Skeletal muscle cell (primary cell): ENCODE measurements around the gene CRIP3.
A peak's percentile ranks its signal among the peaks of the same experiment; 100 is the strongest.

ENCODE experiments used
- DNase-seq: peaks from one replicate; pipeline ENCODE4 v3.0.0-alpha.2; 2010; ENCODE audit warnings: low read depth
- H3K4me3 ChIP-seq: 2 replicates; pipeline ENCODE4 v1.5.1; 2011; ENCODE audit warnings: low read depth, mild to moderate bottlenecking, control low read depth, low read length, moderate library complexity

CRIP3 gene

GRCh38 chr6:43276577-43277305, 31.9 kb downstream of the CRIP3 start:
- no peak for DNase-seq
- no peak overlapping the region for H3K4me3 ChIP-seq

GRCh38 chr6:43275801-43276576, 32.6 kb downstream of the CRIP3 start:
- no peak for DNase-seq
- H3K4me3 ChIP-seq: no peak overlapping the region

GRCh38 chr6:43274916-43275597, 33.6 kb downstream of the CRIP3 start:
- peak overlapping the region; percentile 36 for H3K4me3 ChIP-seq
- DNase-seq: no peak

DNA sequence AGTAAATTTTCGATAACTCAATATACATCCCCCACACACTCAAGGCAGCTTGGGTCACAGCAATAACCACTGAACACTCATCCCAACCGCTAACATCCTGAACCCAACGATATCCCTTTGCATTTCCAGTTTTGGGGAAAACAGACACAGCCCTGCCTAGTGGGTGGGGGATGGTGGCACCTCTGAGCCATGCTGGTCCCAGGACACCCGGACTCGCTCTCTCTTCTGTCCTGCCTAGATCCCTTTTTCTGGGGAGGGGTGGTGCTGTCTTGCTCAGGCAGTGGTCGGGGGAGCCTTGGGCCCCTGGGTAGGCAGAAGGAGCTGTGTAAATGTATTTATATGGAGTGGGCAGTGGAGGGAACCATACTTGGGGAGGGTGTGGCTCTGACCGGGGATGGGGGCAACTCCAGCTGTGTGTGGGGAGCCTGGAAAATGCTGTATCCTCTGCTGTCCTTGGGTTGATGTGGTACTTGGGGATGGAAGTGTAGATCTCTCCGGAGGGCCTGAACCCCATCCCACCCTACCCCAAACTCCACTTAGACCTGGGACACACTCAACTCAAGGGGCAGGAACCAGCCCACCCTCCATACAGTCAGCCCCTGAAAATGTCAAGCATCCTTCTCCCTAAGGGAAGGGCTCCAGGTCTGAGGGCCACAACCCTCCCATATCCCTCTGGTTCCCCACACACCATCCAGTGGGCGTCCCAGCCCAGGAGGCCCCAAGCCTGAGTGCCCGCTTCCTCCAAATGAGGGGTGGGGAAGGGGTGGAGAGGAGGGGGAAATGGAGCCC, 34.3 kb downstream of the CRIP3 start:
- no peak overlapping the region for H3K4me3 ChIP-seq
- DNase-seq: no peak

DNA sequence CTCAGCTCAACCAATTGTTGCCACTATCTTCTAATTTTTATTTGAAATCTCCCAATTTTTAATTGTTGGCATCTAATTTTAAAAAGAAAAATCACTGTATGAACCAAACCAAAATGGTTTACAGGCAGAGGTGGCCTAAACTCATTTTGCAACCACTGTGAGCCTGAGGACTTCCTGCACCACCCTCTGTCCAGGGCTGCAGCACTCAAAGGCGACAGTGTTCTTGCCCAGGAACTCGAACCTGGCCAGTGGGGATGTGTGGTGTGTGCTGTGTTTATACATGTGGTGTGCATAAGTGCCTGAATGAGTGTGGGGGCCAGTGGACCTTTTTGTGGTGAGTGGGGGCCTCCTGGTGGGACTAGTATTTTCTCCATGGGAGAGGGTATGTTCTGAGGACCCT, 34.9 kb downstream of the CRIP3 start:
- H3K4me3 ChIP-seq: no peak overlapping the region
- DNase-seq: no peak

DNA sequence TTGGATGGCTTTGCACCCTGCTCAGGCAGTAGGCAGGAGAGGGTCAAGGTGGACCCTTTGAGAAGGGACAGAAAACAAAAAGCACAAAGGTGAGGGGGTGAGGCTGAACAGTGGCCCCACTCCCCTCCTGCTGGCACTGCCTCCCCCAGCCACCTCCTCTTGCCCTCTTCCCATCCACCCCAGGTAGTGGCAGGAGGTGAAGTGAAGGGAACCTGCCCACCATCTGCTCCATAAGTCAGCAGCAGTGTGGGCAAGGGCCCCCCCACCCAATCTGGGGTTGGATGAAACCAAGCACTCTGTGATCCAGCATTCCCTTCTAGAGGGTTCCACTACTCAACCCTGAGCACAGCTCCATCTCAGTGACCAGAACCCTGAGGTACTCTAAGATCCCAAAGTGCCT, 36.7 kb downstream of the CRIP3 start:
- no peak for DNase-seq
- no peak overlapping the region for H3K4me3 ChIP-seq

- DNase-seq: no peak
Measured at GRCh38 chr6:43271103-43271815, 37.4 kb downstream of the CRIP3 start.

DNA sequence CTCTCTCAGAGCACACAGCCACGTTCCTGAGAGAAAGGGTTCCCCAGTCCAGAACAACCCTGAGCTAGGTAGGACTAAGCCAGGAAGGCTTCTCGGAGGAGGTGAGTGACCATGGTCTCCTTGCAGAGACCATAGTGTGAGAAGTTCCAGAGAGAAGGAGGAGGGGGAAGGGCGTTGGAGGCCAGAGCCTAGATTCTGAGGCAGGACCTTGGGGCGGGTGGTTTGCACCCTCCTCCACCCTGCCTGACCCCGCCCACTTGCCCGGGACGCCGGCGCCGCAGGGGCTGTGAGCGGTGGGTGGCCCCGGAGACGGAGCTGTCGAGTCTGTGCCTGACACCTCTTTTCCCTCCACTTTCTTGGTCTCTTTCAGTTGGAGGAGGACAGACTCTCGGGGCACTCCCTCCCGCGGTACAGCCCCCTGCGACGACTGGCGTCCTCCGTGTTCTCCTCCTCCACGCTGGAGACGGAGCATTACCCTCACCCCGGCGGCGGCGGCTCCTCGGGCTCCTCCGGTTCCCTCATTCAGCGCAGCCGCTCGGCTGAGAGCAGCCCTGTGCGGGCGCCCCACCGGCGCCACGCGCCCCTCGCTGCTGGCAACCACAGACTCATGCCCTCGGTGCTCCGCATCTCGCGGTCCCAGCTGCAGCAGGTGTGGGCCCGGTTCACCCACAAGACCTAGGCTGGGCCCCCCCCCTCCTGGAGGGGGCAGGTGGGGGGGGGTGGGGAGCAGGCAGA, 39.2 kb downstream of the CRIP3 start:
- no peak for DNase-seq
- peak overlapping the region; percentile 30 for H3K4me3 ChIP-seq

More at GRCh38 chr6:43271103-43271815, 37.4 kb downstream of the CRIP3 start:
- H3K4me3 ChIP-seq: no peak overlapping the region

DNA sequence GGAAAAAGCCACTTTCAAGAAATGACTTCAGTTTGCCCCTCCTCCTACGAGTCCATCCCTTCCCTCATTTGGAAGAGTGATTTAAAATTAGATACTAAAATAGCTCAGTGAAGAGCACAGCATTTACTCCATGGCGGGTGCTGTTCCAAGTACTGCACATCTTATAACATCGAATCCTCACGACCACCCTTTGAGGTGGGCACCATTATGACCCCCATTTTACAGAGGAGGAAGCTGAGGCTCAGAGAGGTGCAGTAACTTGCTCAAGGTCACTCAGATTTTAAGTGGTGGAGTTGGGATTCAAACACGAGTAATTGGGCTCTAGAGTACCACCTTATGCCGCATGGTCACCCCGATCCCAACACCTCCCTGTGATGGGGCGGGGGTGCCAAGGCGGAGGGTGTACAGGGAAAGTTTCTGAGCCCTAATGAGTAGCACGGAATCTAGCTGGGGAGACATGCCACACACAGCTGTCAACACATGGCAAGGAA, 39.8 kb downstream of the CRIP3 start:
- DNase-seq: no peak
- H3K4me3 ChIP-seq: no peak overlapping the region

GRCh38 chr6:43268355-43268700, 40.3 kb downstream of the CRIP3 start:
- H3K4me3 ChIP-seq: no peak overlapping the region
- no peak for DNase-seq

DNA sequence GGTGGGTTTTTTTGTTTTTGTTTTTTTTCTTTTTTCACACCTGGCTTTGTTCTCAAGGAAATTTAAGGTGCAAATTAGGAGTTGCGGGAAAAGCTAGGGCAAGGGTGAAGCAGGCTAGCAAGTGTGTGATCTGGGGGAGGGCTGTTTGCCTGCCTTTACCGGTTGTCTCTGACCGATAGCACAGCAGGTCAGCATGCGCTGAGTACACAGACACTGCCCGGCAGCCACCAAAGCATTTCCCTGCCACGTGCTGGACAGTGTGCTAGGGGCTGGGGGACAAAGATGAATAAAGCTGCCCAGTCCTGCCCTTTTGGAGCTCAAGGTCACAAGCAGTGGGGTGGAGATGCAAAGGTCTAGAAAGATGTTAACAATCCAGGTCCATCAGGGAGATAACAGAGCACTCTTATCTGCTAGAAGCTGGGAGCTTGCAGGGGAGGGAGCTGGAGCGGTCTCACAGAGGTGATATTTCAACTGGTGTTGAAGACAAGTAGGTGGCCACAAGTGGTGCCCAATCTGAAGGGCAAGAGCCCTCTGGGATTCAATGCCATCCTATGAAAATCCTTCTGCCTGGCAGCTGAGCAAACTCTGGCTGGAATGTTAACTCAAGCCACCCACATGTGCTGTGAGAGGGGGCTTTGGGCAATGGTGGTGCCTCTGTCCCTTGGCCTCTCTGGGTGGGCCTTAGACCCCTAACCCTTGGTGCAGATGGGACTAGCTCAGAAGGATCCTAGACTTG, 40.8 kb downstream of the CRIP3 start:
- no peak for DNase-seq
- H3K4me3 ChIP-seq: no peak overlapping the region

DNA sequence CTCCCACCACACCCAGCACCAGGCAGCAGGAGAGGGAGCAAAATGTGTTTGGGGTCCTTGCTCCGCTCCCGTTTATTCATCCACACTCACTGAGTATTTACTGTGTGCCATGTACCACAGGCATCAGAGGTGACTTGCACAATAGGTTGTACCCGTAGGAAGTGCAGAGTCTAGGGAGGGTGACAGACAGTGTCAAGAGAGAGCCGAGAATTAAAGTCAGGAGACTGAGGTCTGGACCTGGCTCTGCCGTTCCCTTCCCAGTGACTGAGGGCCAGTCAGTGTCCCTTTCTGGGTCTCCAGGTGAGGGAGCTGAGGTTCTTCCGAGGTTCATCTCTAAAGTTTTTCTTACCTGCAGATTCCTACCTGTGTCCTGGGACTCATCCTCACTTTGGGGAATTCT, 43.1 kb downstream of the CRIP3 start:
- no peak overlapping the region for H3K4me3 ChIP-seq
- DNase-seq: no peak

- DNase-seq: no peak
- H3K4me3 ChIP-seq: no peak overlapping the region
Measured at GRCh38 chr6:43264599-43265145, 44.0 kb downstream of the CRIP3 start.

- H3K4me3 ChIP-seq: no peak overlapping the region
- peak; percentile 9 for DNase-seq
Measured at GRCh38 chr6:43263314-43264178, 45.1 kb downstream of the CRIP3 start.

DNA sequence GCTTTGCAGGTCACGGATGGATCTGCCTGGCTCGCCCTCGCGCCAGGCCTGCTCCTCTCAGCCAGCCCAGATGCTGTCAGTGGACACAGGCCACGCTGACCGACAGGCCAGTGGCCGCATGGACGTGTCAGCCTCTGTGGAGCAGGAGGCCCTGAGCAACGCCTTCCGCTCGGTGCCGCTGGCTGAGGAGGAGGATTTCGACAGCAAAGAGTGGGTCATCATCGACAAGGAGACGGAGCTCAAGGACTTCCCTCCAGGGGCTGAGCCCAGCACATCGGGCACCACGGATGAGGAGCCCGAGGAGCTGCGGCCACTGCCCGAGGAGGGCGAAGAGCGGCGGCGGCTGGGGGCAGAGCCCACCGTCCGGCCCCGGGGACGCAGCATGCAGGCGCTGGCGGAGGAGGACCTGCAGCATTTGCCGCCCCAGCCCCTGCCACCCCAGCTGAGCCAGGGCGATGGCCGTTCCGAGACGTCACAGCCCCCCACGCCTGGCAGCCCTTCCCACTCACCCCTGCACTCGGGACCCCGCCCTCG, 45.8 kb downstream of the CRIP3 start:
- no peak for DNase-seq

GRCh38 chr6:43262000-43262779, 46.4 kb downstream of the CRIP3 start:
- no peak for DNase-seq

More for the DNA sequence above, 45.8 kb downstream of the CRIP3 start:
- no peak overlapping the region for H3K4me3 ChIP-seq

More at GRCh38 chr6:43262000-43262779, 46.4 kb downstream of the CRIP3 start:
- no peak overlapping the region for H3K4me3 ChIP-seq
